ENCODE results near the gene RPH3AL.

Gene RPH3AL

GRCh38 chr17:351449-351738, 1.2 kb downstream of the RPH3AL start:
- no peak for DNase-seq

- DNase-seq, result no peak
Measured at GRCh38 chr17:350706-351448, 1.7 kb downstream of the RPH3AL start.

- DNase-seq, result no peak
Measured at GRCh38 chr17:349666-350065, 2.9 kb downstream of the RPH3AL start.

GRCh38 chr17:348692-349425, 3.7 kb downstream of the RPH3AL start:
- DNase-seq, result no peak

- DNase-seq, result no peak
Measured at GRCh38 chr17:348012-348411, 4.6 kb downstream of the RPH3AL start.

- DNase-seq, result no peak
Measured at GRCh38 chr17:347309-347899, 5.2 kb downstream of the RPH3AL start.

- no peak for DNase-seq
Measured at GRCh38 chr17:345992-346785, 6.4 kb downstream of the RPH3AL start.

GRCh38 chr17:345261-345660, 7.3 kb downstream of the RPH3AL start:
- DNase-seq, result no peak

GRCh38 chr17:343875-344752, 8.5 kb downstream of the RPH3AL start:
- no peak for DNase-seq

GRCh38 chr17:343211-343610, 9.4 kb downstream of the RPH3AL start:
- no peak for DNase-seq

GRCh38 chr17:340074-340473, 12.5 kb downstream of the RPH3AL start:
- DNase-seq, result no peak

GRCh38 chr17:339193-340061, 13.2 kb downstream of the RPH3AL start:
- no peak for DNase-seq

GRCh38 chr17:338442-339192, 14.0 kb downstream of the RPH3AL start:
- no peak for DNase-seq

GRCh38 chr17:337866-338265, 14.7 kb downstream of the RPH3AL start:
- no peak for DNase-seq

- DNase-seq, result no peak
Measured at GRCh38 chr17:337453-337852, 15.2 kb downstream of the RPH3AL start.

GRCh38 chr17:337022-337420, 15.6 kb downstream of the RPH3AL start:
- no peak for DNase-seq

- DNase-seq, result peak; percentile 50 to 51
Measured at GRCh38 chr17:336110-337021, 16.2 kb downstream of the RPH3AL start.

GRCh38 chr17:335691-336090, 16.9 kb downstream of the RPH3AL start:
- DNase-seq, result no peak

- DNase-seq, result no peak
Measured at GRCh38 chr17:334974-335481, 17.6 kb downstream of the RPH3AL start.

All from stimulated activated CD4-positive, alpha-beta T cell treated with anti-CD3 and anti-CD28 coated beads, Interleukin-2, amount 100 ng/mL, for 24 hours (primary cell).